B cell (primary cell): Measurements from ENCODE around the gene MBP. TPM values are rescaled to one million over a fixed set of nuclear protein-coding genes. Genes with fewer than 3 reads are reported as not detected.

ENCODE experiments used
- ATAC-seq: fragments of 200-7000 bp; cut with Tn5 transposase; one replicate; pipeline ENCODE4 v1.10.0; 2021; ENCODE audit warnings: low read depth, mild to moderate bottlenecking, moderate number of reproducible peaks, moderate library complexity
- CTCF ChIA-PET: fragments of 350-600 bp; sonication (Branson Sonifier 250); formaldehyde crosslinking; loops from one replicate; lab custom pipeline; 2021; ENCODE audit warnings: antibody characterized with exemption, inconsistent platforms; lab: Charles Lee
- POLR2A ChIA-PET: fragments of 350-600 bp; sonication (Branson Sonifier 250); formaldehyde crosslinking; loops from one replicate; lab custom pipeline; 2021; ENCODE audit warnings: antibody characterized with exemption; lab: Charles Lee
- DNase-seq: peaks from one replicate; pipeline ENCODE4 v3.0.0; 2013
- H2AFZ ChIP-seq: 2 replicates; pipeline ENCODE4 v1.6.1; 2012; ENCODE audit warnings: mild to moderate bottlenecking, low read depth, low read length; ENCODE audit not compliant: insufficient read depth, poor library complexity, severe bottlenecking
- H3K27ac ChIP-seq, 2 donors: 1 replicate in 1 of 2; 2 replicates in 1 of 2; pipeline ENCODE4 v1.5.1; 2012 to 2013; ENCODE audit warnings: low read length in 2 of 2, mild to moderate bottlenecking in 2 of 2, moderate library complexity in 1 of 2
- H3K27me3 ChIP-seq, 4 experiments: fragments of 200-600 bp in 1 of 4; sonication (generic) in 1 of 4; replicated peaks in 1 of 4; 1 replicate in 2 of 4; 2 replicates in 2 of 4; pipeline versions ENCODE4 v1.6.1 to v1.7.0; 2013 to 2016; ENCODE audit warnings: low read length in 3 of 4, mild to moderate bottlenecking in 2 of 4, mixed read lengths in 1 of 4, moderate library complexity in 1 of 4; ENCODE audit not compliant: insufficient read depth in 4 of 4, control insufficient read depth in 3 of 4; ENCODE audit errors: control extremely low read depth in 1 of 4
- H3K36me3 ChIP-seq, 2 experiments: replicated peaks in 1 of 2; 1 replicate in 1 of 2; 2 replicates in 1 of 2; pipeline versions ENCODE4 v1.6.1 to v1.7.1; 2013; ENCODE audit warnings: low read length in 1 of 2; ENCODE audit not compliant: insufficient read depth in 2 of 2, control insufficient read depth in 1 of 2; ENCODE audit errors: control extremely low read depth in 1 of 2, extremely low read depth in 1 of 2
- H3K4me1 ChIP-seq, 2 donors: fragments of 200-600 bp in 1 of 2; sonication (generic) in 1 of 2; 1 replicate in 1 of 2; 2 replicates in 1 of 2; pipeline versions ENCODE4 v1.5.1 to v1.6.1; 2013 to 2017; ENCODE audit warnings: low read length in 2 of 2; ENCODE audit not compliant: control insufficient read depth in 2 of 2, insufficient read depth in 2 of 2
- H3K4me2 ChIP-seq: replicated peaks from 2 replicates; pipeline ENCODE3; 2012; ENCODE audit warnings: mild to moderate bottlenecking, low read depth, low read length; ENCODE audit not compliant: poor library complexity, severe bottlenecking
- H3K4me3 ChIP-seq, 5 experiments: fragments of 200-600 bp in 1 of 5; sonication (generic) in 1 of 5; 1 replicate in 3 of 5; 2 replicates in 2 of 5; pipeline versions ENCODE4 v1.5.1 to v1.7.0; 2011 to 2016; ENCODE audit warnings: low read length in 4 of 5, mild to moderate bottlenecking in 4 of 5, low read depth in 2 of 5, control low read depth in 1 of 5, moderate library complexity in 1 of 5; ENCODE audit not compliant: insufficient read depth in 1 of 5; ENCODE audit errors: control extremely low read depth in 1 of 5, extremely low read depth in 1 of 5
- H3K79me2 ChIP-seq: fragments of 200-600 bp; sonication (generic); one replicate; pipeline ENCODE4 v1.6.0; 2016; ENCODE audit warnings: low read length; ENCODE audit not compliant: control insufficient read depth, insufficient read depth
- H3K9ac ChIP-seq: fragments of 200-600 bp; sonication (generic); 2 replicates; pipeline ENCODE4 v1.6.1; 2017; ENCODE audit warnings: mild to moderate bottlenecking, low read length, moderate library complexity
- H3K9me3 ChIP-seq, 3 donors: one replicate each; pipeline versions ENCODE4 v1.6.1 to v1.7.1; 2013; ENCODE audit warnings: low read length in 2 of 3; ENCODE audit not compliant: control insufficient read depth in 2 of 3, insufficient read depth in 1 of 3; ENCODE audit errors: control extremely low read depth in 1 of 3
- H4K20me1 ChIP-seq: 2 replicates; pipeline ENCODE4 v1.6.0; 2012; ENCODE audit warnings: mild to moderate bottlenecking, low read length; ENCODE audit not compliant: insufficient read depth, control insufficient read depth, poor library complexity, severe bottlenecking
- H3K27ac Mint-ChIP-seq: one replicate; pipeline ENCODE4 v1.8.0; 2021; ENCODE audit warnings: mixed read lengths
- H3K27me3 Mint-ChIP-seq: one replicate; pipeline ENCODE4 v1.8.0; 2021; ENCODE audit warnings: mixed read lengths
- H3K4me1 Mint-ChIP-seq: one replicate; pipeline ENCODE4 v1.8.0; 2021; ENCODE audit warnings: mixed read lengths
- H3K4me3 Mint-ChIP-seq: one replicate; pipeline ENCODE4 v1.8.0; 2021; ENCODE audit warnings: mixed read lengths
- H3K9me3 Mint-ChIP-seq: one replicate; pipeline ENCODE4 v1.8.0; 2022; ENCODE audit warnings: mixed read lengths; ENCODE audit not compliant: insufficient read depth
- EZH2 ChIP-seq: IDR thresholded peaks from 2 replicates; pipeline ENCODE4 v1.6.1; 2012; ENCODE audit warnings: borderline replicate concordance, low read depth, mild to moderate bottlenecking, moderate library complexity, low read length; ENCODE audit not compliant: insufficient read depth, poor library complexity, severe bottlenecking
- WGBS: methylation state at CpG from one replicate; pipeline ENCODE4 v1.1.5; 2013; ENCODE audit warnings: missing lambda C conversion rate; ENCODE audit not compliant: insufficient coverage; 5-methylcytosine and 5-hydroxymethylcytosine counted together
- intact Hi-C: fragments of 100-400 bp; cut with micrococcal nuclease; formaldehyde crosslinking; loops from one replicate; pipeline ENCODE4 v1.10.0; 2022
- polyA plus RNA-seq: library from polyadenylated mRNA; depleted of rRNA; stranded (reverse); fragments of >200 nt; gene quantifications from 2 replicates; pipeline ENCODE4 v1.2.3, GENCODE V29; 2012
- total RNA-seq, 2 donors: library from RNA; stranded (reverse); fragments of 120-200 nt in 1 of 2; gene quantifications; 1 replicate in 1 of 2; 2 replicates in 1 of 2; pipeline versions ENCODE4 v1.2.3 to v1.2.4, GENCODE V29; 2013 to 2022
- TF ChIP-seq, protein P1 (sequence below): fragments of 200-600 bp; IDR thresholded peaks from one replicate; pipeline ENCODE4 v1.8.0; 2022; ENCODE audit warnings: antibody characterized with exemption, mild to moderate bottlenecking

Gene MBP
- total and polyA plus RNA-seq, 2 donors (not counting 1 experiment from before 2014, with no cell fraction given), result 30.1 to 192 TPM

DNA sequence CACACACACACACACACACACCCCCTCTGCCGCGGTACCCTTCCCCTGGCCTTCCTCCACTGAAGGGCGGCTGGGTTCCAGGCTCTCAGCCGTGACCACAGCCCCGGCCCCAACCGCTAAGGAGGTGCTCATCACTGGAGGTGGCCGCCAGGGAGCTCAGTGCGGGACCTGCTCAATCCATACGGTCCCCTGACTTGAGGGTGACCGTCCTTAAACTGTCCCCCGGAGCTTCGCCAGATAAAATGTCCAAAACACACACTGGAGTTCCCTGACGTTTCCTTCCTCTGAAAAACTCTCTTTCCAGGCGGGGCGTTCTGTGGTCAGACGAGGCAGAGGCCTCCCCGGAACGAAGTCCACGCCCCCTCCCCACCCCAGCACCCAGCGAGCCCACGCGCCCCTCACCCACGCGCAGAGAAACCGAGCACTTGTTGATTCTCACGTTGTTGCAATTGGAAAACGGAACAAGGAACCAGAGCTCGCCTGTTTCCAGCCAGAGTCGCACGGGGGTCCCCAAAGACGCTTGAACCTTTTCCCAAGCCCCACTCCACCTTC is 1.4 kb downstream of the MBP start:
- DNase-seq (peak; percentile 60), ATAC-seq (peak; percentile 9)
- H3K9me3 Mint-ChIP-seq, result no peaks in the 10 kb centered on the region
- Histone ChIP-seq H3K27me3 (no peaks in the 10 kb centered on the region), H4K20me1 (peaks cover 8% of the 10 kb centered on the region), H3K9ac (peak overlapping the region; percentile 82), H3K79me2 (peaks cover 60% of the 10 kb centered on the region), H3K9me3 (peaks cover 0 to 3% (median 0%) of the 10 kb centered on the region in 3 donors), H3K4me1 (peaks cover 58 to 66% of the 10 kb centered on the region in 2 donors), H3K4me2 (peak overlapping the region; percentile 91), H3K4me3 (peak overlapping the region; percentile 34 to 90 (median 80)), H3K36me3 (no peaks in the 10 kb centered on the region), H3K27ac (peak overlapping the region; percentile 78 to 88), H2AFZ (peak overlapping the region; percentile 79)
- POLR2A ChIA-PET, result interaction anchor here (0.7 to 4.6 kb wide), 12 partner anchors 7 to 77 kb away, joined by 3 to 30 read pairs (median 6); no protein-coding TSS in a partner anchor
- H3K4me3 Mint-ChIP-seq, result peak overlapping the region; percentile 96
- H3K4me1 Mint-ChIP-seq, result peaks cover 68% of the 10 kb centered on the region
- peak overlapping the region; percentile 94 for H3K27ac Mint-ChIP-seq
- CTCF ChIA-PET, result interaction anchor here (0.6 to 4.2 kb wide), 12 partner anchors 8 to 166 kb away, joined by 3 to 16 read pairs (median 3); no protein-coding TSS in a partner anchor
- TF ChIP-seq EZH2, result no peak
- TF ChIP-seq, protein P1, sequence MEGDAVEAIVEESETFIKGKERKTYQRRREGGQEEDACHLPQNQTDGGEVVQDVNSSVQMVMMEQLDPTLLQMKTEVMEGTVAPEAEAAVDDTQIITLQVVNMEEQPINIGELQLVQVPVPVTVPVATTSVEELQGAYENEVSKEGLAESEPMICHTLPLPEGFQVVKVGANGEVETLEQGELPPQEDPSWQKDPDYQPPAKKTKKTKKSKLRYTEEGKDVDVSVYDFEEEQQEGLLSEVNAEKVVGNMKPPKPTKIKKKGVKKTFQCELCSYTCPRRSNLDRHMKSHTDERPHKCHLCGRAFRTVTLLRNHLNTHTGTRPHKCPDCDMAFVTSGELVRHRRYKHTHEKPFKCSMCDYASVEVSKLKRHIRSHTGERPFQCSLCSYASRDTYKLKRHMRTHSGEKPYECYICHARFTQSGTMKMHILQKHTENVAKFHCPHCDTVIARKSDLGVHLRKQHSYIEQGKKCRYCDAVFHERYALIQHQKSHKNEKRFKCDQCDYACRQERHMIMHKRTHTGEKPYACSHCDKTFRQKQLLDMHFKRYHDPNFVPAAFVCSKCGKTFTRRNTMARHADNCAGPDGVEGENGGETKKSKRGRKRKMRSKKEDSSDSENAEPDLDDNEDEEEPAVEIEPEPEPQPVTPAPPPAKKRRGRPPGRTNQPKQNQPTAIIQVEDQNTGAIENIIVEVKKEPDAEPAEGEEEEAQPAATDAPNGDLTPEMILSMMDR, result no peak
- intact Hi-C loops, result loop anchor here (5.0 kb wide), 2 partner anchors 34 to 309 kb away; partner anchors contain the start of gene ZNF236
- no peaks in the 10 kb centered on the region for H3K27me3 Mint-ChIP-seq
- under 1% methylated on average over 31 of the region's 31 CpGs for WGBS
